Measurements from ENCODE around the gene GNA12. TPM values are rescaled to one million over a fixed set of nuclear protein-coding genes. Genes with fewer than 3 reads are reported as not detected.
A peak's percentile ranks its signal among the peaks of the same experiment; 100 is the strongest.

GNA12 gene
- total and polyA plus RNA-seq, 2 of the 4 experiments (the other 2 are of a cell fraction) = 14.3 to 93.9 TPM

DNA sequence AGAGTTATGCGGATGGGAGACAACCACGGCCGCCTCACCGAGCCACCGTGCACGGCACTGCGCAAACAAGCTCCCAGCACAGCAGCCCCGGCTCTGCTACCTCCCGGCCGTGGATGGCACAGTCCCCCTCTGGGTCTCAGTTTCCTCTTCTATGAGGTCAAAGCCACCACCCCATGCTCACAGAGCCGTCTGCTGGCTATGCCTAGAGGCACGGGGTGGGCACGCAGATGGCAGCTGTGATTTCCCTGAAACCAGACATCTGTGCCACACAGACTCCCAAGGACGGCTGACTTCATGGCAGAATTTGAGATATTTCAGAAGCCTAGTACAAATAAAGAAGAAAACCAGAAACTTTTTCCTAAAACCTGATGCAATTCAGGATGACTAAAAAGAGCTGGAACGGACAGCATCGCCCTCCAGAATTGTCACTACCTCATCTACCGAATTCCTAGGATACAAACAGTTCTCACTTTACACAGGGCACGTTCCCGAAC is 82.9 kb downstream of the GNA12 start:
- H3K9ac ChIP-seq (ENCODE audit: low read depth, low read length) = no peak overlapping the region
- no TSS peak for BruUV-seq (replicated peaks)

More for the DNA sequence above, 82.9 kb downstream of the GNA12 start:
- peaks cover 5% of the 10 kb centered on the region for H3K36me3 ChIP-seq (ENCODE audit: control insufficient read depth, insufficient read depth, low read length)
- no peak overlapping the region for H2BK20ac ChIP-seq (ENCODE audit: low read depth, low read length)
- H4K8ac ChIP-seq (ENCODE audit: low read depth in 2 of 2, low read length in 2 of 2) = peak overlapping the region in 1 of 2 experiments; percentile 58; a peak in 2 of 4 replicates
- H2AFZ ChIP-seq (replicated peaks; ENCODE audit: low read length, poor library complexity) = no peak overlapping the region
- H3K27me3 ChIP-seq (ENCODE audit: control insufficient read depth, insufficient read depth, low read length) = no peaks in the 10 kb centered on the region
- 89% methylated on average over 13 of the region's 19 CpGs; no CpG with 5 or more reads in 1 of the 2 experiments for WGBS, 2 experiments (ENCODE audit: extremely low coverage in 2 of 2, insufficient read length in 1 of 2)
- H4K91ac ChIP-seq (ENCODE audit: insufficient read depth, low read depth, low read length) = no peak overlapping the region; the same call in 1 of the 2 replicates
- ATAC-seq (ENCODE audit: low read depth) = no peak
- H4K5ac ChIP-seq (ENCODE audit: low read depth, low read length) = no peak overlapping the region
- H3K27ac ChIP-seq (ENCODE audit: insufficient read depth, low read length) = peak overlapping the region; percentile 28; the same call in 1 of the 2 replicates
- ChIA-PET CTCF (interaction anchor here (0.6 to 1.4 kb wide), 6 partner anchors 19 to 473 kb away, joined by 3 to 5 read pairs (median 3); no protein-coding TSS in a partner anchor), POLR2A (ENCODE audit: unreplicated experiment) (no interaction called here)
- dilution Hi-C loops (cut with HindIII; ENCODE audit: low sequenced_read_pairs, unreplicated experiment) (no loop called here), intact Hi-C loops (cut with micrococcal nuclease) (loop anchor here (5.0 kb wide), 2 partner anchors 36 to 81 kb away; partner anchors contain the start of gene GNA12), in situ Hi-C loops (cut with MboI; ENCODE audit: low sequenced_read_pairs) (no loop called here)
- peaks cover 49 to 71% of the 10 kb centered on the region in 2 experiments for H3K79me1 ChIP-seq (ENCODE audit: low read depth in 1 of 2, low read length in 2 of 2)
- H3K4me1 ChIP-seq (ENCODE audit: control insufficient read depth, insufficient read depth, low read length) = peaks cover 47% of the 10 kb centered on the region
- TF ChIP-seq POLR2A (IDR thresholded peaks at IDR 0.05; ENCODE audit: low read depth, low read length) = no peak
- TF ChIP-seq, protein P1, sequence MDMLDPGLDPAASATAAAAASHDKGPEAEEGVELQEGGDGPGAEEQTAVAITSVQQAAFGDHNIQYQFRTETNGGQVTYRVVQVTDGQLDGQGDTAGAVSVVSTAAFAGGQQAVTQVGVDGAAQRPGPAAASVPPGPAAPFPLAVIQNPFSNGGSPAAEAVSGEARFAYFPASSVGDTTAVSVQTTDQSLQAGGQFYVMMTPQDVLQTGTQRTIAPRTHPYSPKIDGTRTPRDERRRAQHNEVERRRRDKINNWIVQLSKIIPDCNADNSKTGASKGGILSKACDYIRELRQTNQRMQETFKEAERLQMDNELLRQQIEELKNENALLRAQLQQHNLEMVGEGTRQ (IDR thresholded peaks at IDR 0.05; ENCODE audit: low read depth, low read length) = no peak
- TF ChIP-seq MAZ (IDR thresholded peaks at IDR 0.05; ENCODE audit: borderline replicate concordance, low read depth, low read length) = no peak
- no peak for TF ChIP-seq RAD21 (IDR thresholded peaks at IDR 0.05; ENCODE audit: low read length)
- no peak for TF ChIP-seq RFX5 (IDR thresholded peaks at IDR 0.05; ENCODE audit: low read depth, low read length)
- H2AK5ac ChIP-seq (ENCODE audit: low read depth, low read length) = peak overlapping the region; percentile 98
- H2BK5ac ChIP-seq (ENCODE audit: low read depth, low read length, poor library complexity, severe bottlenecking) = peak overlapping the region; percentile 88
- no peak overlapping the region for H3K4me3 ChIP-seq (ENCODE audit: insufficient read depth, low read depth, low read length)
- H3K4me2 ChIP-seq (ENCODE audit: low read depth, low read length) = no peak overlapping the region
- H3K23ac ChIP-seq (ENCODE audit: low read depth, low read length) = peak overlapping the region; percentile 64
- H4K20me1 ChIP-seq (ENCODE audit: insufficient read depth, low read length) = peaks cover 11% of the 10 kb centered on the region
- H2AK9ac ChIP-seq (replicated peaks; ENCODE audit: low read depth, low read length, poor library complexity) = peak overlapping the region; percentile 0
- no peak overlapping the region for H3K56ac ChIP-seq (ENCODE audit: extremely low read depth, insufficient read depth, low read length)
- peak overlapping the region; percentile 96 for H3K4ac ChIP-seq (ENCODE audit: low read depth, low read length)
- no peaks in the 10 kb centered on the region for H3K9me3 ChIP-seq (ENCODE audit: control insufficient read depth, insufficient read depth, low read length)
- H2BK15ac ChIP-seq (ENCODE audit: low read depth, low read length) = peak overlapping the region; percentile 47; the same call in 1 of the 3 replicates
- H2BK120ac ChIP-seq (ENCODE audit: low read depth, low read length) = peak overlapping the region; percentile 61; the same call in 1 of the 2 replicates
- DNase-seq = no peak
- peak overlapping the region; percentile 72; the same call in 1 of the 2 replicates for H3K14ac ChIP-seq (replicated peaks; ENCODE audit: low read depth, low read length)
- no peak overlapping the region for H3K18ac ChIP-seq (ENCODE audit: low read depth, low read length)
- peaks cover 33% of the 10 kb centered on the region for H3K9me1 ChIP-seq (ENCODE audit: insufficient read depth, low read length)

Measured in IMR-90 (cell line).